NCI-H524 treated with DMSO at 0.1 percent for 48 hours (cell line): ENCODE measurements around the gene MRAS.
"Not testable (repeated sequence)": the region's sequence is repeated elsewhere in the genome, so short reads cannot be mapped to it uniquely, and the experiment has no call there.

Source experiments
- DNase-seq: peaks from one replicate; lab custom pipeline; 2025; lab: John Stamatoyannopoulos, UW

MRAS gene

GRCh38 chr3:138445654-138446053 is 97.3 kb downstream of the MRAS start:
- DNase-seq: no peak

- DNase-seq: no peak
These were observed 100.3 kb downstream of the MRAS start for GRCh38 chr3:138448631-138449030.

GRCh38 chr3:138449490-138449889 is 101.1 kb downstream of the MRAS start:
- DNase-seq: no peak

- DNase-seq: no peak
These were observed 101.8 kb downstream of the MRAS start for GRCh38 chr3:138450181-138450580.

- no peak for DNase-seq
These were observed 102.5 kb downstream of the MRAS start for GRCh38 chr3:138450704-138451424.

GRCh38 chr3:138451595-138452162 is 103.3 kb downstream of the MRAS start:
- DNase-seq: no peak

- DNase-seq: no peak
These were observed 104.1 kb downstream of the MRAS start for GRCh38 chr3:138452436-138452835.

- not testable (repeated sequence) for DNase-seq
These were observed 105.6 kb downstream of the MRAS start for GRCh38 chr3:138453940-138454339.
